ENCODE measurements around the gene ADRB1.

DNA sequence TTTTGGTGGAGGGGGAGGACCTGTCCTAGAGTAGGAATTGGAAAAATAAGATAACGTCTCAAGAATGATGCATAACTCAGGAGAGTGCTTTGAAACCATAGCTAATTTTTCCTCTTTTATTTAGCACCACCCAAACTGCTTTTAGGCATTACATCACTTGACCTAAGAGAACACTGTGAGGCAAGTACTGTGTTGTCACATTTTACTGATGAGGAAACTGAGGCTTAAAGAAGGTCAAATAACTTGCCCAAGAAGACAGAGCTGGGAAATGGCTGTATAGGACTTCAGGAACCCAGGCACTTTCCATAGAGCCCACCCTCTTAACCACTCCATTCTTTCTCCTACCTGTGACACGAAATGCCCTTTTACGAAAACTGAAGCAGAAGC lies 21.4 kb downstream of the ADRB1 start:
- TF ChIP-seq, protein P1, sequence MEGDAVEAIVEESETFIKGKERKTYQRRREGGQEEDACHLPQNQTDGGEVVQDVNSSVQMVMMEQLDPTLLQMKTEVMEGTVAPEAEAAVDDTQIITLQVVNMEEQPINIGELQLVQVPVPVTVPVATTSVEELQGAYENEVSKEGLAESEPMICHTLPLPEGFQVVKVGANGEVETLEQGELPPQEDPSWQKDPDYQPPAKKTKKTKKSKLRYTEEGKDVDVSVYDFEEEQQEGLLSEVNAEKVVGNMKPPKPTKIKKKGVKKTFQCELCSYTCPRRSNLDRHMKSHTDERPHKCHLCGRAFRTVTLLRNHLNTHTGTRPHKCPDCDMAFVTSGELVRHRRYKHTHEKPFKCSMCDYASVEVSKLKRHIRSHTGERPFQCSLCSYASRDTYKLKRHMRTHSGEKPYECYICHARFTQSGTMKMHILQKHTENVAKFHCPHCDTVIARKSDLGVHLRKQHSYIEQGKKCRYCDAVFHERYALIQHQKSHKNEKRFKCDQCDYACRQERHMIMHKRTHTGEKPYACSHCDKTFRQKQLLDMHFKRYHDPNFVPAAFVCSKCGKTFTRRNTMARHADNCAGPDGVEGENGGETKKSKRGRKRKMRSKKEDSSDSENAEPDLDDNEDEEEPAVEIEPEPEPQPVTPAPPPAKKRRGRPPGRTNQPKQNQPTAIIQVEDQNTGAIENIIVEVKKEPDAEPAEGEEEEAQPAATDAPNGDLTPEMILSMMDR (IDR thresholded peaks at IDR 0.05; ENCODE audit: low read depth, low read length, missing input control), result no peak
- TF ChIP-seq GABPA (IDR thresholded peaks at IDR 0.05 in 1 of 2, conservative IDR thresholded peaks at IDR 0.05 in 1 of 2) (no peak), RXRA (IDR thresholded peaks at IDR 0.05) (no peak), EGR1 (IDR thresholded peaks at IDR 0.05; ENCODE audit: low read depth in 2 of 2) (no peak), SP1 (IDR thresholded peaks at IDR 0.05) (no peak), YY1 (IDR thresholded peaks at IDR 0.05) (no peak)
- TF ChIP-seq, protein P2, sequence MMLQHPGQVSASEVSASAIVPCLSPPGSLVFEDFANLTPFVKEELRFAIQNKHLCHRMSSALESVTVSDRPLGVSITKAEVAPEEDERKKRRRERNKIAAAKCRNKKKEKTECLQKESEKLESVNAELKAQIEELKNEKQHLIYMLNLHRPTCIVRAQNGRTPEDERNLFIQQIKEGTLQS (IDR thresholded peaks at IDR 0.05), result no peak
- TF ChIP-seq, protein P3, sequence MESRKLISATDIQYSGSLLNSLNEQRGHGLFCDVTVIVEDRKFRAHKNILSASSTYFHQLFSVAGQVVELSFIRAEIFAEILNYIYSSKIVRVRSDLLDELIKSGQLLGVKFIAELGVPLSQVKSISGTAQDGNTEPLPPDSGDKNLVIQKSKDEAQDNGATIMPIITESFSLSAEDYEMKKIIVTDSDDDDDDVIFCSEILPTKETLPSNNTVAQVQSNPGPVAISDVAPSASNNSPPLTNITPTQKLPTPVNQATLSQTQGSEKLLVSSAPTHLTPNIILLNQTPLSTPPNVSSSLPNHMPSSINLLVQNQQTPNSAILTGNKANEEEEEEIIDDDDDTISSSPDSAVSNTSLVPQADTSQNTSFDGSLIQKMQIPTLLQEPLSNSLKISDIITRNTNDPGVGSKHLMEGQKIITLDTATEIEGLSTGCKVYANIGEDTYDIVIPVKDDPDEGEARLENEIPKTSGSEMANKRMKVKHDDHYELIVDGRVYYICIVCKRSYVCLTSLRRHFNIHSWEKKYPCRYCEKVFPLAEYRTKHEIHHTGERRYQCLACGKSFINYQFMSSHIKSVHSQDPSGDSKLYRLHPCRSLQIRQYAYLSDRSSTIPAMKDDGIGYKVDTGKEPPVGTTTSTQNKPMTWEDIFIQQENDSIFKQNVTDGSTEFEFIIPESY (IDR thresholded peaks at IDR 0.05), result no peak
- TF ChIP-seq, protein P4, sequence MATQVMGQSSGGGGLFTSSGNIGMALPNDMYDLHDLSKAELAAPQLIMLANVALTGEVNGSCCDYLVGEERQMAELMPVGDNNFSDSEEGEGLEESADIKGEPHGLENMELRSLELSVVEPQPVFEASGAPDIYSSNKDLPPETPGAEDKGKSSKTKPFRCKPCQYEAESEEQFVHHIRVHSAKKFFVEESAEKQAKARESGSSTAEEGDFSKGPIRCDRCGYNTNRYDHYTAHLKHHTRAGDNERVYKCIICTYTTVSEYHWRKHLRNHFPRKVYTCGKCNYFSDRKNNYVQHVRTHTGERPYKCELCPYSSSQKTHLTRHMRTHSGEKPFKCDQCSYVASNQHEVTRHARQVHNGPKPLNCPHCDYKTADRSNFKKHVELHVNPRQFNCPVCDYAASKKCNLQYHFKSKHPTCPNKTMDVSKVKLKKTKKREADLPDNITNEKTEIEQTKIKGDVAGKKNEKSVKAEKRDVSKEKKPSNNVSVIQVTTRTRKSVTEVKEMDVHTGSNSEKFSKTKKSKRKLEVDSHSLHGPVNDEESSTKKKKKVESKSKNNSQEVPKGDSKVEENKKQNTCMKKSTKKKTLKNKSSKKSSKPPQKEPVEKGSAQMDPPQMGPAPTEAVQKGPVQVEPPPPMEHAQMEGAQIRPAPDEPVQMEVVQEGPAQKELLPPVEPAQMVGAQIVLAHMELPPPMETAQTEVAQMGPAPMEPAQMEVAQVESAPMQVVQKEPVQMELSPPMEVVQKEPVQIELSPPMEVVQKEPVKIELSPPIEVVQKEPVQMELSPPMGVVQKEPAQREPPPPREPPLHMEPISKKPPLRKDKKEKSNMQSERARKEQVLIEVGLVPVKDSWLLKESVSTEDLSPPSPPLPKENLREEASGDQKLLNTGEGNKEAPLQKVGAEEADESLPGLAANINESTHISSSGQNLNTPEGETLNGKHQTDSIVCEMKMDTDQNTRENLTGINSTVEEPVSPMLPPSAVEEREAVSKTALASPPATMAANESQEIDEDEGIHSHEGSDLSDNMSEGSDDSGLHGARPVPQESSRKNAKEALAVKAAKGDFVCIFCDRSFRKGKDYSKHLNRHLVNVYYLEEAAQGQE (IDR thresholded peaks at IDR 0.05), result no peak

All from liver (tissue), 3 donors.